HEK293 (cell line): Measurements from ENCODE around the gene CHN2.
A peak's percentile ranks its signal among the peaks of the same experiment; 100 is the strongest.

Experiments
- GLIS2 ChIP-seq: fragments of 450-650 bp; formaldehyde crosslinking; IDR thresholded peaks from 2 replicates; pipeline ENCODE4 v1.5.1; 2016; ENCODE audit warnings: missing biosample characterization, missing genetic modification characterization
- IKZF3 ChIP-seq: fragments of 450-650 bp; IDR thresholded peaks from 2 replicates; pipeline ENCODE4 v1.5.0; 2018; ENCODE audit warnings: missing biosample characterization, mild to moderate bottlenecking, missing genetic modification characterization, moderate library complexity
- KLF1 ChIP-seq: fragments of 450-650 bp; formaldehyde crosslinking; IDR thresholded peaks from 2 replicates; pipeline ENCODE4 v1.5.1; 2016; ENCODE audit warnings: missing biosample characterization, missing genetic modification characterization
- KLF16 ChIP-seq: fragments of 450-650 bp; formaldehyde crosslinking; IDR thresholded peaks from 2 replicates; pipeline ENCODE4 v1.5.1; 2017; ENCODE audit warnings: missing biosample characterization, missing genetic modification characterization
- MZF1 ChIP-seq: fragments of 450-650 bp; formaldehyde crosslinking; IDR thresholded peaks from 2 replicates; pipeline ENCODE4 v1.5.1; 2017; ENCODE audit warnings: missing biosample characterization, missing genetic modification characterization, borderline replicate concordance
- WT1 ChIP-seq: fragments of 450-650 bp; formaldehyde crosslinking; IDR thresholded peaks from 2 replicates; pipeline ENCODE4 v1.5.1; 2016; ENCODE audit warnings: missing biosample characterization, missing genetic modification characterization
- ZBTB8A ChIP-seq: fragments of 450-650 bp; formaldehyde crosslinking; IDR thresholded peaks from 2 replicates; pipeline ENCODE4 v1.5.1; 2016; ENCODE audit warnings: missing biosample characterization, missing genetic modification characterization
- ZFP69B ChIP-seq: fragments of 450-650 bp; formaldehyde crosslinking; IDR thresholded peaks from 2 replicates; pipeline ENCODE4 v1.5.1; 2016; ENCODE audit warnings: missing biosample characterization, missing genetic modification characterization
- ZIC2 ChIP-seq: fragments of 450-650 bp; formaldehyde crosslinking; IDR thresholded peaks from 2 replicates; pipeline ENCODE4 v1.5.1; 2016; ENCODE audit warnings: missing biosample characterization, missing genetic modification characterization
- ZNF132 ChIP-seq: fragments of 450-650 bp; formaldehyde crosslinking; IDR thresholded peaks from 2 replicates; pipeline ENCODE4 v1.5.1; 2017; ENCODE audit warnings: missing biosample characterization, missing genetic modification characterization, borderline replicate concordance
- ZNF140 ChIP-seq: fragments of 450-650 bp; formaldehyde crosslinking; IDR thresholded peaks from 2 replicates; pipeline ENCODE4 v1.5.1; 2016; ENCODE audit warnings: missing biosample characterization, missing genetic modification characterization
- ZNF184 ChIP-seq: fragments of 450-650 bp; IDR thresholded peaks from 2 replicates; pipeline ENCODE4 v1.5.1; 2018; ENCODE audit warnings: missing biosample characterization, mild to moderate bottlenecking, missing genetic modification characterization
- ZNF274 ChIP-seq, 2 experiments: fragments of 200-500 bp in 1 of 2; fragments of 450-650 bp in 1 of 2; sonication (Bioruptor generic) in 1 of 2; formaldehyde crosslinking in 1 of 2; IDR thresholded peaks; 2 replicates each; pipeline versions ENCODE4 v1.5.1 to v1.6.1; 2014 to 2016; ENCODE audit warnings: borderline replicate concordance in 1 of 2, inconsistent platforms in 1 of 2, low read length in 1 of 2, missing biosample characterization in 1 of 2, missing genetic modification characterization in 1 of 2
- ZNF335 ChIP-seq: fragments of 450-650 bp; formaldehyde crosslinking; conservative IDR thresholded peaks from 2 replicates; pipeline ENCODE4 v1.5.1; 2016; ENCODE audit warnings: missing biosample characterization, missing genetic modification characterization
- ZNF473 ChIP-seq: fragments of 450-650 bp; formaldehyde crosslinking; IDR thresholded peaks from 2 replicates; pipeline ENCODE4 v1.5.1; 2017; ENCODE audit warnings: missing biosample characterization, missing genetic modification characterization
- ZNF510 ChIP-seq: fragments of 450-650 bp; formaldehyde crosslinking; IDR thresholded peaks from 2 replicates; pipeline ENCODE4 v1.5.1; 2018; ENCODE audit warnings: mild to moderate bottlenecking, missing genetic modification characterization, missing biosample characterization; ENCODE audit not compliant: insufficient replicate concordance
- ZXDB ChIP-seq: fragments of 450-650 bp; formaldehyde crosslinking; IDR thresholded peaks from 2 replicates; pipeline ENCODE4 v1.5.1; 2016; ENCODE audit warnings: missing biosample characterization, missing genetic modification characterization
- TF ChIP-seq, protein P1 (sequence below): fragments of 450-650 bp; formaldehyde crosslinking; IDR thresholded peaks from 2 replicates; pipeline ENCODE4 v1.5.1; 2016; ENCODE audit warnings: missing biosample characterization, missing genetic modification characterization
- TF ChIP-seq, protein P2 (sequence below): fragments of 450-650 bp; formaldehyde crosslinking; IDR thresholded peaks from 2 replicates; pipeline ENCODE4 v1.5.0; 2017; ENCODE audit warnings: missing biosample characterization, missing genetic modification characterization, borderline replicate concordance
- TF ChIP-seq, protein P3 (sequence below): sonication (generic); formaldehyde crosslinking; IDR thresholded peaks from 2 replicates; pipeline ENCODE4 v1.8.1; 2022; ENCODE audit warnings: mild to moderate bottlenecking, moderate library complexity, missing genetic modification reagents
- TF ChIP-seq, protein P4 (sequence below): fragments of 450-650 bp; formaldehyde crosslinking; IDR thresholded peaks from 2 replicates; pipeline ENCODE4 v1.5.1; 2016; ENCODE audit warnings: missing biosample characterization, missing genetic modification characterization, borderline replicate concordance
- TF ChIP-seq, protein P5 (sequence below): fragments of 450-650 bp; formaldehyde crosslinking; IDR thresholded peaks from 2 replicates; pipeline ENCODE4 v1.5.1; 2016; ENCODE audit warnings: missing biosample characterization, missing genetic modification characterization
- TF ChIP-seq, protein P6 (sequence below): fragments of 450-650 bp; formaldehyde crosslinking; IDR thresholded peaks from 2 replicates; pipeline ENCODE4 v1.5.1; 2017; ENCODE audit warnings: missing biosample characterization, missing genetic modification characterization

The CHN2 gene

DNA sequence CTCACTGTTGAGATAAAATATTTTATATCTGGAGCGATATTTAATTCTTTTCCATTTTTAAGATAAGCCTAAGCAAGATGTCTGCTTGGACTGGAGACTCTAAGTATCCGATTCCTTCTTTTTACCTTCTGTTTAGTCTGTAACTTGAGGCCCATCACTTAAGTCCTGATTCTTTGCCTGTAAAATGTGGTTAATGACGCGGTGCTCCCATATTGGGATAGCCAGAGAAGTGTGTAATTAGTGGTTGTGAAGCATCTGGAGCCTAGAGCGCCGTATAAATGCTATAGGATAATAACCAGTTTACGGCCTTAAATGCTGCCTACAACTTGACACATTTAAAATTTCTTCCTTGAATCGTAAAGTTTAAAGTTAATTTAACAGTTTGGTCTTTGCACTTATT is 132.9 kb downstream of the CHN2 start (continued):
- TF ChIP-seq, protein P1, sequence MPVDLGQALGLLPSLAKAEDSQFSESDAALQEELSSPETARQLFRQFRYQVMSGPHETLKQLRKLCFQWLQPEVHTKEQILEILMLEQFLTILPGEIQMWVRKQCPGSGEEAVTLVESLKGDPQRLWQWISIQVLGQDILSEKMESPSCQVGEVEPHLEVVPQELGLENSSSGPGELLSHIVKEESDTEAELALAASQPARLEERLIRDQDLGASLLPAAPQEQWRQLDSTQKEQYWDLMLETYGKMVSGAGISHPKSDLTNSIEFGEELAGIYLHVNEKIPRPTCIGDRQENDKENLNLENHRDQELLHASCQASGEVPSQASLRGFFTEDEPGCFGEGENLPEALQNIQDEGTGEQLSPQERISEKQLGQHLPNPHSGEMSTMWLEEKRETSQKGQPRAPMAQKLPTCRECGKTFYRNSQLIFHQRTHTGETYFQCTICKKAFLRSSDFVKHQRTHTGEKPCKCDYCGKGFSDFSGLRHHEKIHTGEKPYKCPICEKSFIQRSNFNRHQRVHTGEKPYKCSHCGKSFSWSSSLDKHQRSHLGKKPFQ (tag by site-specific recombination) = no peak
- no peak for TF ChIP-seq ZFP69B (tag by site-specific recombination)
- TF ChIP-seq, protein P2, sequence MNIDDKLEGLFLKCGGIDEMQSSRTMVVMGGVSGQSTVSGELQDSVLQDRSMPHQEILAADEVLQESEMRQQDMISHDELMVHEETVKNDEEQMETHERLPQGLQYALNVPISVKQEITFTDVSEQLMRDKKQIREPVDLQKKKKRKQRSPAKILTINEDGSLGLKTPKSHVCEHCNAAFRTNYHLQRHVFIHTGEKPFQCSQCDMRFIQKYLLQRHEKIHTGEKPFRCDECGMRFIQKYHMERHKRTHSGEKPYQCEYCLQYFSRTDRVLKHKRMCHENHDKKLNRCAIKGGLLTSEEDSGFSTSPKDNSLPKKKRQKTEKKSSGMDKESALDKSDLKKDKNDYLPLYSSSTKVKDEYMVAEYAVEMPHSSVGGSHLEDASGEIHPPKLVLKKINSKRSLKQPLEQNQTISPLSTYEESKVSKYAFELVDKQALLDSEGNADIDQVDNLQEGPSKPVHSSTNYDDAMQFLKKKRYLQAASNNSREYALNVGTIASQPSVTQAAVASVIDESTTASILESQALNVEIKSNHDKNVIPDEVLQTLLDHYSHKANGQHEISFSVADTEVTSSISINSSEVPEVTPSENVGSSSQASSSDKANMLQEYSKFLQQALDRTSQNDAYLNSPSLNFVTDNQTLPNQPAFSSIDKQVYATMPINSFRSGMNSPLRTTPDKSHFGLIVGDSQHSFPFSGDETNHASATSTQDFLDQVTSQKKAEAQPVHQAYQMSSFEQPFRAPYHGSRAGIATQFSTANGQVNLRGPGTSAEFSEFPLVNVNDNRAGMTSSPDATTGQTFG (tag by site-specific recombination) = no peak
- TF ChIP-seq ZIC2 = no peak
- TF ChIP-seq KLF1 = no peak
- peak; percentile 41; the same call in 1 of the 2 replicates for TF ChIP-seq ZXDB (tag by site-specific recombination)
- TF ChIP-seq, protein P3, sequence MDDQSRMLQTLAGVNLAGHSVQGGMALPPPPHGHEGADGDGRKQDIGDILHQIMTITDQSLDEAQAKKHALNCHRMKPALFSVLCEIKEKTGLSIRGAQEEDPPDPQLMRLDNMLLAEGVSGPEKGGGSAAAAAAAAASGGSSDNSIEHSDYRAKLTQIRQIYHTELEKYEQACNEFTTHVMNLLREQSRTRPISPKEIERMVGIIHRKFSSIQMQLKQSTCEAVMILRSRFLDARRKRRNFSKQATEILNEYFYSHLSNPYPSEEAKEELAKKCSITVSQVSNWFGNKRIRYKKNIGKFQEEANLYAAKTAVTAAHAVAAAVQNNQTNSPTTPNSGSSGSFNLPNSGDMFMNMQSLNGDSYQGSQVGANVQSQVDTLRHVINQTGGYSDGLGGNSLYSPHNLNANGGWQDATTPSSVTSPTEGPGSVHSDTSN (CRISPR knock-in tag) = no peak
- TF ChIP-seq, protein P4, sequence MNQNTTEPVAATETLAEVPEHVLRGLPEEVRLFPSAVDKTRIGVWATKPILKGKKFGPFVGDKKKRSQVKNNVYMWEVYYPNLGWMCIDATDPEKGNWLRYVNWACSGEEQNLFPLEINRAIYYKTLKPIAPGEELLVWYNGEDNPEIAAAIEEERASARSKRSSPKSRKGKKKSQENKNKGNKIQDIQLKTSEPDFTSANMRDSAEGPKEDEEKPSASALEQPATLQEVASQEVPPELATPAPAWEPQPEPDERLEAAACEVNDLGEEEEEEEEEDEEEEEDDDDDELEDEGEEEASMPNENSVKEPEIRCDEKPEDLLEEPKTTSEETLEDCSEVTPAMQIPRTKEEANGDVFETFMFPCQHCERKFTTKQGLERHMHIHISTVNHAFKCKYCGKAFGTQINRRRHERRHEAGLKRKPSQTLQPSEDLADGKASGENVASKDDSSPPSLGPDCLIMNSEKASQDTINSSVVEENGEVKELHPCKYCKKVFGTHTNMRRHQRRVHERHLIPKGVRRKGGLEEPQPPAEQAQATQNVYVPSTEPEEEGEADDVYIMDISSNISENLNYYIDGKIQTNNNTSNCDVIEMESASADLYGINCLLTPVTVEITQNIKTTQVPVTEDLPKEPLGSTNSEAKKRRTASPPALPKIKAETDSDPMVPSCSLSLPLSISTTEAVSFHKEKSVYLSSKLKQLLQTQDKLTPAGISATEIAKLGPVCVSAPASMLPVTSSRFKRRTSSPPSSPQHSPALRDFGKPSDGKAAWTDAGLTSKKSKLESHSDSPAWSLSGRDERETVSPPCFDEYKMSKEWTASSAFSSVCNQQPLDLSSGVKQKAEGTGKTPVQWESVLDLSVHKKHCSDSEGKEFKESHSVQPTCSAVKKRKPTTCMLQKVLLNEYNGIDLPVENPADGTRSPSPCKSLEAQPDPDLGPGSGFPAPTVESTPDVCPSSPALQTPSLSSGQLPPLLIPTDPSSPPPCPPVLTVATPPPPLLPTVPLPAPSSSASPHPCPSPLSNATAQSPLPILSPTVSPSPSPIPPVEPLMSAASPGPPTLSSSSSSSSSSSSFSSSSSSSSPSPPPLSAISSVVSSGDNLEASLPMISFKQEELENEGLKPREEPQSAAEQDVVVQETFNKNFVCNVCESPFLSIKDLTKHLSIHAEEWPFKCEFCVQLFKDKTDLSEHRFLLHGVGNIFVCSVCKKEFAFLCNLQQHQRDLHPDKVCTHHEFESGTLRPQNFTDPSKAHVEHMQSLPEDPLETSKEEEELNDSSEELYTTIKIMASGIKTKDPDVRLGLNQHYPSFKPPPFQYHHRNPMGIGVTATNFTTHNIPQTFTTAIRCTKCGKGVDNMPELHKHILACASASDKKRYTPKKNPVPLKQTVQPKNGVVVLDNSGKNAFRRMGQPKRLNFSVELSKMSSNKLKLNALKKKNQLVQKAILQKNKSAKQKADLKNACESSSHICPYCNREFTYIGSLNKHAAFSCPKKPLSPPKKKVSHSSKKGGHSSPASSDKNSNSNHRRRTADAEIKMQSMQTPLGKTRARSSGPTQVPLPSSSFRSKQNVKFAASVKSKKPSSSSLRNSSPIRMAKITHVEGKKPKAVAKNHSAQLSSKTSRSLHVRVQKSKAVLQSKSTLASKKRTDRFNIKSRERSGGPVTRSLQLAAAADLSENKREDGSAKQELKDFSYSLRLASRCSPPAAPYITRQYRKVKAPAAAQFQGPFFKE (tag by site-specific recombination) = no peak
- TF ChIP-seq, protein P5, sequence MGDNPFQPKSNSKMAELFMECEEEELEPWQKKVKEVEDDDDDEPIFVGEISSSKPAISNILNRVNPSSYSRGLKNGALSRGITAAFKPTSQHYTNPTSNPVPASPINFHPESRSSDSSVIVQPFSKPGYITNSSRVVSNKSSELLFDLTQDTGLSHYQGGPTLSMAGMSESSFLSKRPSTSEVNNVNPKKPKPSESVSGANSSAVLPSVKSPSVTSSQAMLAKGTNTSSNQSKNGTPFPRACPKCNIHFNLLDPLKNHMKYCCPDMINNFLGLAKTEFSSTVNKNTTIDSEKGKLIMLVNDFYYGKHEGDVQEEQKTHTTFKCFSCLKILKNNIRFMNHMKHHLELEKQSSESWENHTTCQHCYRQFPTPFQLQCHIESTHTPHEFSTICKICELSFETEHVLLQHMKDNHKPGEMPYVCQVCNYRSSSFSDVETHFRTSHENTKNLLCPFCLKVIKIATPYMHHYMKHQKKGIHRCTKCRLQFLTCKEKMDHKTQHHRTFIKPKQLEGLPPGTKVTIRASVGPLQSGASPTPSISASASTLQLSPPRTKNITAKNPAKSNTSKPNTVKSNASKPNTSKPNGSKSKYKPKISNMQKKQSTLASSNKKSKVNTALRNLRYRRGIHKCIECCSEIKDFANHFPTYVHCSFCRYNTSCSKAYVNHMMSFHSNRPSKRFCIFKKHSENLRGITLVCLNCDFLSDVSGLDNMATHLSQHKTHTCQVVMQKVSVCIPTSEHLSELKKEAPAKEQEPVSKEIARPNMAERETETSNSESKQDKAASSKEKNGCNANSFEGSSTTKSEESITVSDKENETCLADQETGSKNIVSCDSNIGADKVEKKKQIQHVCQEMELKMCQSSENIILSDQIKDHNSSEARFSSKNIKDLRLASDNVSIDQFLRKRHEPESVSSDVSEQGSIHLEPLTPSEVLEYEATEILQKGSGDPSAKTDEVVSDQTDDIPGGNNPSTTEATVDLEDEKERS (tag by site-specific recombination) = no peak
- TF ChIP-seq ZBTB8A (tag by site-specific recombination) = no peak
- no peak for TF ChIP-seq KLF16 (tag by site-specific recombination)
- TF ChIP-seq IKZF3 = peak; percentile 91
- TF ChIP-seq ZNF510 (tag by site-specific recombination) = no peak
- TF ChIP-seq GLIS2 (tag by site-specific recombination) = no peak
- TF ChIP-seq, protein P6, sequence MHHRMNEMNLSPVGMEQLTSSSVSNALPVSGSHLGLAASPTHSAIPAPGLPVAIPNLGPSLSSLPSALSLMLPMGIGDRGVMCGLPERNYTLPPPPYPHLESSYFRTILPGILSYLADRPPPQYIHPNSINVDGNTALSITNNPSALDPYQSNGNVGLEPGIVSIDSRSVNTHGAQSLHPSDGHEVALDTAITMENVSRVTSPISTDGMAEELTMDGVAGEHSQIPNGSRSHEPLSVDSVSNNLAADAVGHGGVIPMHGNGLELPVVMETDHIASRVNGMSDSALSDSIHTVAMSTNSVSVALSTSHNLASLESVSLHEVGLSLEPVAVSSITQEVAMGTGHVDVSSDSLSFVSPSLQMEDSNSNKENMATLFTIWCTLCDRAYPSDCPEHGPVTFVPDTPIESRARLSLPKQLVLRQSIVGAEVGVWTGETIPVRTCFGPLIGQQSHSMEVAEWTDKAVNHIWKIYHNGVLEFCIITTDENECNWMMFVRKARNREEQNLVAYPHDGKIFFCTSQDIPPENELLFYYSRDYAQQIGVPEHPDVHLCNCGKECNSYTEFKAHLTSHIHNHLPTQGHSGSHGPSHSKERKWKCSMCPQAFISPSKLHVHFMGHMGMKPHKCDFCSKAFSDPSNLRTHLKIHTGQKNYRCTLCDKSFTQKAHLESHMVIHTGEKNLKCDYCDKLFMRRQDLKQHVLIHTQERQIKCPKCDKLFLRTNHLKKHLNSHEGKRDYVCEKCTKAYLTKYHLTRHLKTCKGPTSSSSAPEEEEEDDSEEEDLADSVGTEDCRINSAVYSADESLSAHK = peak; percentile 45; the same call in 1 of the 2 replicates
- TF ChIP-seq WT1 (tag by site-specific recombination) = peak; percentile 77
- no peak for TF ChIP-seq ZNF184 (tag by site-specific recombination)
- no peak for TF ChIP-seq ZNF473
- no peak; the same call in 1 of the 2 replicates for TF ChIP-seq MZF1
- no peak for TF ChIP-seq ZNF274 (IDR thresholded peaks at IDR 0.05; ENCODE audit: low read length)
- TF ChIP-seq ZNF274 (tag by site-specific recombination; IDR thresholded peaks at IDR 0.05; ENCODE audit: borderline replicate concordance) = no peak
- TF ChIP-seq ZNF140 = no peak
- peak; percentile 29 for TF ChIP-seq ZNF335 (tag by site-specific recombination)
- no peak for TF ChIP-seq ZNF132 (tag by site-specific recombination)
